GM18867 (cell line): ENCODE data around the gene ILF2.
A peak's percentile ranks its signal among the peaks of the same experiment; 100 is the strongest.

ENCODE experiments used
- ATAC-seq: cut with Tn5 transposase; IDR thresholded peaks from one replicate; pipeline ENCODE4 v1.9.1; 2021; ENCODE audit warnings: mild to moderate bottlenecking, moderate library complexity; ENCODE audit not compliant: unreplicated experiment

Gene ILF2

DNA sequence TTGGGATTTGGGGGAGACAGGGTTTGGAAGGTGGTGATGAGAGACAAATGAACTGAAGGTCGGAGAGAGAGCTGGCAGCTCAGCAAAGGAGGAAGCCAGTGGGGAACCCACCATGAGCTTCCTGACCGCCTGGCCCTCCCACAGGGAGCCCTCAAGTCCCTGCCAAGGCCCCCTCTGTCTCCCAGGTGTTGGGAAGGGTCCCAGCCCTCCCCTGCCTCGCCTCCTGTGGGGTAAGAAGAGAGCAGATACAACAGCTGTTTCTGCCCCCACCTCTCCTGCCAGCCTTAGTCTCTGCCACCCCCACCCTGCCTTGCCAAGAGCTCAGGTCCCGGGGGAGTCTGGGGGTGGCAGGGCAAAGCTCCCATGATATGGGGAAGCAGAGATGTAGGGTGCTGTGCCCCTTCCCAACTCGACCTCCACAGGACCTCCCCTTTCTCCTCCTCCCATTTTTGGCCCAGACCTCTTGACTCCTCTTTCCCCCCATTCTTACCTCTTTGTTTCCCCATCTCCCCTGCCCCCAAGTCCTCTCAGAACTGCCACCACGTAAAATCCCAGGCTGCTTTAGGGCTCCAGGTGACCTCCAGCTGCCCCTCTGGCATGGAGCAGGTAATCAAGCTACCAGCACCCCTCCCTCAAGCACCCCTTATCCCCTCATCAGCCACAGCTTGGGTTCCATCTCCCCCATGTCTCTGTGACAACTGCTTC is 42.0 kb downstream of the ILF2 start:
- no peak for ATAC-seq

DNA sequence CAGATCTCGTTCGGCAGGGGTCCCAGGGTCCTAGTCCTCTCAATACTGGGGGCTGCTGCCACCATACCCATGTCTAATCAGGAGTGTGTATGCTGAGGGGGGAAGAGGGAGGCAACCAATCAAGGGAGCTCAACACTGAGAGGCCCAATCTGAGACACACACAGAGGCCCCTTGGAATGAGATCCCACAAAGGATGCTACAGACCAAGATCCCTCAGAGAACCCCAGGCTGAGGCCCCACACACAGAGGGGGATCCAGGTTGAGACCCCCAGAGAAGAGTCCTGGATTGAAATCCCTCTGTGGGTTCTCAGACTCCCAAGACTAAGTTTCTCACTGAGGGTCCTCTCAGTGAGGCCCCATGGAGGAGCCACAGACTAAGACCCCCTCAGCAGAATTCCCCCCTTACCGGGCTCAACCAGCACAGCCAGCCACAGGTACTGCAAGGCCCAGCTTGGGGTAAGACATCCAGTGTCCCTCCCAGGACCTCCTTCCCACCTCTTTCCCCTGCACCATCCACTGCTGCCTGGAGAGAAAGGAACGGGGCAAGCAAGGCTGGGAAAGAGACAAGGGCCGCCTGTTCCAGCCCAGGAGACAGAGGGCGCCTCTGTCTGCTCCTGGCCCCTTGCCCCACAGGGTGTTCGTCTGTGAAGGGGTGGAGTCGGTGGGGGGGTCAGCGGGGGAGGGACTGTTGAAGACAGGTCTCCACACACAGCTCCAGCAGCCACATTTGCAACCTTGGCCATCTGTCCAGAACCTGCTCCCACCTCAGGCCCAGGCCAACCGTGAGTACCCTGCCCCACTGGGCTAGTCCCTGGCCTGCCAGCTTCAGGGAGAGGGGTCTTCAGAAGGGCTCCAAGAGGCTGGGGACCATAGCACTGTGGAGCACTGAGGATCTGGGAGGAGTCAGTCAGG is 42.8 kb downstream of the ILF2 start, which contains the start of gene S100A1:
Gene S100A1, plus strand, starts transcription at position 720 of the 912 bp plus-strand sequence. CDS start 2,088 bp downstream, outside the sequence.
- ATAC-seq = no peak

DNA sequence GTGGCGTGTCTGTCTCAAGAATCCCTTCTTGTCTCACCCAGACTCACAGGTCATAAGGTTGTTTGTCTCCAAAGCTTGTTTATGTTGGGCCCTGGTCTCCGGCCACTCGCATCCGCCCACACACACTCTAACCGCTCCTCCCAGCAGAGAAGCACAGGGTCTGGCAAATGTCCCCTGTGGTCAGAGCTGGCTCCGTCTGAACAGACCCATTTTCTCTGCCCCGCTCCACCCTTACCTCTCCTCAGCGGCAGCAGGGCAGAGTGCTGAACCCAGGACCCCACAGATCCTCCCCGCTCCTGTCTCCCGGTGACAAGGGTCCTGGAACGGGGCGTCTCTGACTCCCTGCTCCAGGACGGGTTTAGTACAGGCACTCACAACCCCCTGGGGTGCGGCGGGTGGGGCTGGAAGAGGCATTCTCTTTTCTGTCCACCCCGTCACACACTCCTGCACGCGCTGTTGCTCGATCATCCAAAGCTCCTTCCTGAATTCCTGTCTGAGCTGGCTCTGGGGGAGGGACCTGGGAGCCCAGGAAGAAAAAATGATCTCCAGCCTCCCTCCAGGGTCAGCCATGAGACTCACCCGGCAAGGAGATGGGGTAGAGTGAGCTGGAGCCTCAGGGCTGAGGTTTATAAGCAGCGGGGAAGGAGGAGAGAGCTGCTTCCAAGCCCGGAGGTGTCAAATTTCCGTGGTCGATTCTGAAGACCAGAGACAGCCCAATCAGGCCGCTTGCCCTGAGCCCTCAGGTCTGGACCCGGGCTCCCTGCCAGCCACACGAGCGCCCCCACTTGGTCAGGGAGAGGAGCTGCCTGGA is 43.7 kb downstream of the ILF2 start, which contains the start of gene S100A13:
Gene S100A13, minus strand, starts transcription at position 602 of the 811 bp plus-strand sequence. CDS start 1,033 bp downstream, outside the sequence.
- ATAC-seq = no peak

DNA sequence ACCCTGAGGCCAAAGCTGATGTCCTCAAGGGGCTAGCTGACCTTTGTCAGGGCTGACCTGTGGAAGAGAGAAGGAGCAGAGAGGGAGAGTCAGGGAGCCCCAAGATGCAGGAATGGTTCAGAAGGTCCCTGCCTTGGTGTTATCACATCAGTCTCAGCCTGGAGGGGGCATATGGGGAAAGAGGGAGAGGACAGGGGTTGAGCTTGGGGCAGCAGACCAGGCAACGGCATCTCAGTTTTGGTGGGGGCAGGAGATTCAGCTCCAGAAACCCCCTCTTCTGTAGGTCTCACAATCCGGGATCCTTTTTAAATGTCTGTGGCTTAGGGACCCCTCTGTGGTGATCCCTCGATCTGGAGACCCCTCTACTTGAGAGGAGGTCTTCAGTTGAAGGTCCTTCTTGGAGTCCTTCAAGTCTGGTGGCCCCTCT is 44.3 kb downstream of the ILF2 start:
- no peak for ATAC-seq

DNA sequence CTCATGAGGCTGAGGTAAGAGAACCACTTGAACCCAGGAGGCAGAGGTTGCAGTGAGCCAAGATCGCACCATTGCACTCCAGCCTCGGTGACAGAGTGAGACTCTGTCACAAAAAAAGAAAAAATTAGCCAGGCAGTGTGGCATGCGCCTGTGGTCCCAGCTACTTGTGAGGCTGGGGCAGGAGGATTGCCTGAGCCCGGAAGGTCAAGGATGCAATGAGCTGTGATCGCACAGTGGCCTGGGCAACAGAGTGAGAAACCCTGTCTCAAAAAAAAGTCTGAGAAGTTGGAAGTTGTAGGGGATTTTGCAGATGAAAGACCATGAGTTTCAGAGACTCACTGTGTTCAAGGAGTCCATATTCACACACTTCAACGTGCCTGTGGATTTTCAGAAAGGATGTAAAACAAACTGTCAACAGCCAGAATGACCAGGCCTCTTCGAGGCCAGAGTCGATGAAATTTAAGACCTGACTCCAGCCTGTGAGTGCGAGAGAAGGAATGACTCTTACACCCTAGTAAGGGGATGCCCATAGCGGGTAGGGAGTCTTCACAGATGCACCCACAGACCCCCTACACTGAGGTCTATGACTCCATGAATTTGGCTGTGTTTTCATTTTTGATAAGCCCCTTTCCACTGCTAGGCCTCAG is 45.7 kb downstream of the ILF2 start:
- no peak for ATAC-seq

DNA sequence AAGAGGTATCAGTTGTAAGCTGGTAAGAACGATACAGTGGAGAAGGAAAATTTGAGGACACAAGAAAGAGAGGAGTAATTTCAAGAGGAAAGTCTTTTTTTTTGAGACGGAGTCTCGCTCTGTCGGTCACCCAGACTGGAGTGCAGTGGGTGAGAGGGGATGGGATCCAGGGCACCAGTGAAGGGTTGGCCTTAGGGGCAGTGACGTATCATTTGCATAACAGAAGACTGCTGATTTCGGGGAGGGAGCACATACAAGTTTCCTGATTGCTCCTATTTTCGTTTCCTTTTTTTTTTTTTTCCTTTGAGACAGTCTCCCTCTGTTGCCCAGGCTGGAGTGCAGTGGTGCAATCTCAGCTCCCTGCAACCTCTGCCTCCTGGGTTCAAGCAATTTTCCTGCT is 47.7 kb downstream of the ILF2 start:
- no peak for ATAC-seq

DNA sequence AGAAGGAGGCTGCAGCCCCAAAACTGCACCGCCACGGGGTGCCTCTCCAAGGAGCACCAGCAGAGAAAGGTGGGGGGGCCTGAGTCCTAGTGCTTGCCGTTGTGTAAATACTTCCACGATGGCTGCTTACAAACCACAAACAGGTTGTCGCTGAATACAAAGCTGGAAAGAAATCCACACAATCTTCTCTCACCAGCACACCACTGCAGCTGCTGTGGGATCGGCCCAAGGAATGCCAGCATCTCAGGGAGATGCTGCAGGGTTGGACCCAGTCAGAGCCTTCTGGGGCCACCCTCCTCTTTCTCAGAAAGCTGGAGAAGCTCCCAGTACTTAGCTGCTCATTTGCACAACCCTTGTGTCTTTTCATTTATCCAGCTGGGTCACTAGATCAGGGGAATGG is 51.6 kb downstream of the ILF2 start:
- ATAC-seq = no peak

DNA sequence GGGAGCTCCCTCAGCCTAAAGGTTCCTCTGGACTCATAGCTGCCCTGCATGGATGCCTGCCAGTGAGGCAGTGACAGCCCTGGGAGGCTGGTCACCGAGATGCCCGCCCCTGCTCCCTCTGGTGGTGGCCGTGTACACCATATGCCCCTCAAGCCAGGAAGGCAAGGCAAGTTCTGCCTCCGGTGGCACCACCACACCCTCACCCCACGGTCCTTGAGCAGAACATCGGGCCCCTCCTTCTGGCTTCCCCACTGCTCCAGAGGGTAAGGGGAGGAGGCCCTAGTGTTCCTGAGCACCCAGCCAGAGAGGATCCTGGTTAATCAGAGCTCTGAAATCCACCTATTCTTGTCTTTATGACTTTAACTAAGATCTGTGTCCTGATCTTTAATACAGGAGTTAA is 53.1 kb downstream of the ILF2 start:
- peak; percentile 78 for ATAC-seq

DNA sequence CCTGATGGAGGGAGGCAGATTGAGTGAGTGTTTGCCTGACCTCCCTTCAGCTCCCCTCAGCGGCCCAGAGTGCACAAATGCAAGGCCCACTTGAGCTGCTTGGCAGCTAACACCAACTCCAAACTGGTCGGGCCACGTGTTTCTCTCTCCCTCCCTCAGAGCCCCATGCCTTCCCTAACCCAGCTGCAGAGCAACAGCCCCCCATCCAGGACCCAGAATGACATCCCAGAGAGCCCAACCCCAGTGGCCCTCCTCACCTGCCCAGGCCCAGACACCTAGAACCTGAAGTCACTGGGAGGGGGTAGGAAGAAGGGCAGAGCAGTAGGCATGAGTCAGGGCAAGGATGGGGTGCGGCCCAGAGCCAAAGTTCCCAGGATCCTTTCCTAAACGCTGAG is 53.9 kb downstream of the ILF2 start:
- ATAC-seq = no peak

DNA sequence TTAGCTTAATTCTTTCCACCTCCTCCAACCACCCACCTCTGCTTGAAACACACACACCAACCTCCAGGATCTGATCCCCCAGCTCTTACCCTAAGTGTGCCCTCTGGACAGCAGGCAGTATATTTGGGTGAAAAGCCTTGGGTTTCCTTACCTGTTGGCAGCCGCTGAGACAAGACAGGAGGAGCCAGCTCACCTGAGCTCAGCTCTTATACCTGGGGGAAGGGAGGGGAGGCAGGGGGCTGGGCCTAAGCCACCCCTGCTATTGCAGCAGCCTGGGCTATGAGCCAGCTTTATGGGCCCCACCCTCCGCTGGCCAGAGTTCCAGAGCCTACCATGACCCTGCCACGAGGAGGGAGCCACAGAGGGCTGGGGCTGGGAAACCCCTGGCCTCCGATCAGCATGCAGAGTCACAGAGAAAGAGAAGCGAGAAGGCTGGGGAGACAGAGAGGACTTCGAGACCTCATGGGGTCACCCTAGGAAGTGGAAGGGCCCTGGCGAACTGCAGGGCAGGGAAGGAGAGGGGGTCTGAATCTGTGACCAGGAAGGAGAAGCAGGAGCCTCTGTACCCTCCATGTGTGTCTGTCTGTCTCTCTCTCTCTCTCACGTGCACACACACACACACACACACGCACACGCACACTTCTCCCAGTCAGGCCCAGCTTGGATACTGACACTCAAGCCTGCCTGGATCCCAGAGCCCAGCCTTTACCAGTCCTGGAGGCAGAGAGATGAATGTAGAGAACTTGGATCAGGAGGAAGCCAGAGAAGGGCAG is 54.5 kb downstream of the ILF2 start, which contains the start of gene S100A14:
Gene S100A14, minus strand, starts transcription at position 182 of the 773 bp plus-strand sequence. CDS start 467 bp downstream, outside the sequence.
- no peak for ATAC-seq

DNA sequence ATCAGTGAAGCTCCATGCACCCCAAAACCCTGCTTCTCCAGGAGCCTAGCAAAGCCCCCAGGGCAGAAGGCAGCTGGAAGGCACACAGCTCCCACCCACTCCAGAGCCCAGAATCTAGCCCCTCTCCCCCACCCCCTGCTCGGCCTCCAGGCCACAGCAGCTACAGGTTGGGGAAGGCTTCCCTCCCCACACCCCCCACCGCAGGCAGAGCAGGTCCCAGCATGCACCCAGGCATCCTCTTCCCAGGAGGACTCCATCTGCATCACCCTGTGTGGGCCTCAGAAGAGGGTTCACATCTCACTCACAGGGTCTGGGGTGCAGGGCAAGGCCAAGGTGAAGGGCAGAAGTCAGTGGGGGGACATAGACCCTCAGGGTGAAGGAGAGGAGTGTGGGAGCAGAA is 55.4 kb downstream of the ILF2 start:
- ATAC-seq = no peak

DNA sequence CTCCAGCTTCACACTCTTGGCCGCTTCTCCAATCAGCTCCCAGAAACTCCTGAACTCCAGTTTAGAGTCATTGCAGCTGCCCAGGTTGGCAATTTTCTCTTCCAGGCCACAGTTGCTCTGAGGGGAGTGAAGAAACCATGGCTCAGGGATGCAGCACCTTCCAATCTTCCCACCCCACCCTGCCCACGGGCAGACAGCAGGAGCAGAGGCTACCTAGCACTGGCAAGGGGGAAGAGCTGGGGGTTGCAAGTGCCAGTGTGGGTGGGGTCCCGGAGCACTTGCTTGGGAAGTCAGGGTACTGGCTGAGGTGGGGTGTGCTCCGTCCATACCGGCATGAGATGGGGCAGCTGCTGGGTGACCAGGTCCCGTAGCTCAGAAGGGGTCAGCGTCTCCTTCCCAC is 55.9 kb downstream of the ILF2 start:
- no peak for ATAC-seq

DNA sequence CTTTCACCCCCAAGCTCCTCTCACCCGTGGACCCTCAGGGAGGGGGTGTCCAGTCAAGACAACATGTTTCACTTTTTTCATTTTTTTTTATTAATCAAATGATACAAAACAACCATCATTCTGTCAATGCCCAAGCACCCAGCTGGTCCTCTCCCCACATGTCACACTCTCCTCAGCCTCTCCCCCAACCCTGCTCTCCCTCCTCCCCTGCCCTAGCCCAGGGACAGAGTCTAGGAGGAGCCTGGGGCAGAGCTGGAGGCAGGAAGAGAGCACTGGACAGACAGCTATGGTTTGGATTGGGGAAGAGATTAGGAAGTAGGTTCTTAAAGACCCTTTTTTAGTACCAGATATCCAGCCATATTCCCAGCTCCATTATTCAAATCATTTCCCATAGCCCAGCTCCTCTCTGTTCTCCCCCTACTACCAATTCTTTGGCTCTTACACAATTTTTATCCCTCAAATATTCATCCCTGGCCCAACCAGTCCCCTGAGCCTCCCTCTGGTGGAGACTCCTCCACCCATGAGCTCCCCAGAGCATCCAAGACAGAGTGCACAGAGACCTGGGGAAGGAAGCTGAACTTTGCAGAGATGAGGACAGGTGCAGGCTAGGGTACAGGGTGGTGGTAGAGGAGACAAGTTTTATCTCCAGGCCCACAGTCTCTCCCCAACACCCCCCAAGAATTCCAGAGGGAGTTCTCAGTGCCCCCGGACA is 56.4 kb downstream of the ILF2 start:
- no peak for ATAC-seq

DNA sequence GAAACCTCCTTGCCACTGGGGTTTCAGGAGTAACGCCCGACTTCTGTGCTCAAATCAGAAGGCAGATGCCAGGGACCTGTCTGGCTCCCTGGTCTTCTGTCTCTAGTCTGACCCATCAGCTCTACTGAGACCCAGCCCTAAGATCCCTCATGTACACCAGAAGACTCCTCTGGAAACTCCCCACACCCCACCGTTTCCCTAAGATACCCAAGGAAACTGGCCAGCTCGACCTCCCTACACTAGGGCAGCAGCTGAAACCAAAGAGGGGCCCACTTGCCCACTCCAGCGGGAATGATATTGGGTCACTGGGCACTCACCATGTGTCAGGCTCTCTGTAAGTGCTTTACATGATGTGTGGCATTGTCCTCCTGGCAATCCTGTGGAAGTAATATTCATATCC is 57.4 kb downstream of the ILF2 start:
- no peak for ATAC-seq

DNA sequence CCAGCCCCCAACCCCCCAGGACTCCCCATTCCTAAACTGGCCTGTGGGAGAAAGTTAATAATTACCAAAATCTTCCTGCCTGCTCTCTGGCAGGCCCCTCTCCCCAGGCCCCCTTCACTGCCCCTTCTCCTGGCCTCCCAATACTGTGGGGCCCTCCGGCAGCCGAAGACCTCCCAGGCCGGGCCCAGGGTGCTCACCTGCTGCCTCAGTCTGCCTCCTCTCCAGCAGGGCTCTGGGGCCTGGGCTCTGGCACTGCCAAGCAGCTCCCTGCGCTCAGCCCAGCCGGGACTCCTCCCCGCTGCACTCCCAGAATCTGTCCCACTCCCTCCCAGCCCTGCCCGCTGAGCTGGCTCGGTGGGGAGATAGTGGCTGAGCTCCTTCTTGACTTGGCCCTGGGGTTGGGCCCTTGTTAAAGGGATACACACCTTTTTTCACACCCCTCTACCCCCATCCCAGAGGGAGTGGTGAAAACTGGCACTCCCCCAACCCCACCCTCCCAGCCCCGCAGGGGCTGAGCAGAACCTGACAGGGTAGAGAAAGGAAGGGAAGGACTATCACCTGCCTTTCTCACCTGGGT is 58.0 kb downstream of the ILF2 start, which contains the start of gene S100A16:
Gene S100A16, minus strand, starts transcription at position 383 of the 577 bp plus-strand sequence. CDS start 4,986 bp downstream, outside the sequence.
- no peak for ATAC-seq

DNA sequence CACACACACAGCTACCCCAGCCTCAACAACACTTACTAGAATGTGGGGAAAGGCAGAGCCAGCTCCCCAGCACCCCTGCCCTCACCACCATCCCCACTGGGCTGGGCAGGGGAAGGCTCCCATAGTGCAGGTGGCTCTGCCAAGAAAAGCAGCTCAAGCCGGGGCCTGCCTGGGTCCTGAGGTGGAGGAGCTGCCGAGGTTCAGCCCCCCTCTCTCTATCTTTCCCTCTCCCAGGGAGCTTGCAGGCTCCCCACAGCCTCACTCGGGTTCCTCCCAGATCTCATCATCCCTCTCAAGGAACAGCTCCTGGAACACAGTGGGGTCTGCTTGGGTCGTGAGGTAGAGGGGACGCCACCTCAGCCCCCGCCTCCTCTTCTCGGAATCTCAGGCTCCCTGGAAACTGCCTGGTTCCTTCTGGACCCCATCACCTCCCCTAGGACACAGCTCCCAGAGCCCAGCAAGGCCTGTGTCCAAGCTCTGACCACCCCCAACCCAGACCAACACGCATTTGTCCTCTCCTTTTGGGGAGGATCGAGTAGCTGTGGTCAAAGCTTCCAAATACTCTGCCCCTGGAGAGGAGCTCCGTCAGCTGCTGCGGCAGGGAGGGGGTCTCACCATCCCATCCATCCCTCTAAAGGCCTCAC is 58.6 kb downstream of the ILF2 start:
- ATAC-seq = no peak
